GM18526 (cell line): ENCODE measurements around the gene ANKRA2.

Experiments
- POLR2A ChIP-seq: IDR thresholded peaks from 3 replicates; pipeline ENCODE4 v1.6.1; 2011; ENCODE audit not compliant: insufficient read length; ENCODE audit errors: extremely low read depth

Gene ANKRA2

DNA sequence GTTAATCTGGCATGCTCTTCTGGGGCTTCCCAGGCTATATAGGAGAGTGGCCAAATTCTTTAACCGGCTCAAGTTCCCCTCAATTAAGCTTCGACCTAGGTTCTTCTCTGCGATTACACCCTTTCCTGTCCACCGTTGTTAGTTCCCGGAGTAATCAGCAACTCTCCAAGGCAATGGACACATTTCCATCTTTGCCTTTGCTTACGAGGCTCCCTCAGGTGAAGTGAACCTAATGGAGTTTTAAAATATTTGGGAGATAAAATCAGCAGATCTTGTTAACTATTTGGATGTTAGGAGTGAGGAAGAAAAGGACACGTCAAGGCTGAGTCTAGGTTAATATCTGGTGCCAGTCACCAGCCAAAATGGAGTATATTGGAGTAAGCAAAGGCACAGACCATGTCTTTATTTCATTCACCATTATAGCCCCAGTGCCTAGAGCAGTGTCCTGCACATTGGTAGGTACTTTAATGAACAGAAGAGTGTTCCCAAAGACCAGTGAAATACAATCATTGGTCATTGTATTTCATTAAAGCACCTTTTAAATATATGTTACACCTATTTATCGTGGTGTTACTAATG is 619 bp upstream of the ANKRA2 start:
- no peak for TF ChIP-seq POLR2A

DNA sequence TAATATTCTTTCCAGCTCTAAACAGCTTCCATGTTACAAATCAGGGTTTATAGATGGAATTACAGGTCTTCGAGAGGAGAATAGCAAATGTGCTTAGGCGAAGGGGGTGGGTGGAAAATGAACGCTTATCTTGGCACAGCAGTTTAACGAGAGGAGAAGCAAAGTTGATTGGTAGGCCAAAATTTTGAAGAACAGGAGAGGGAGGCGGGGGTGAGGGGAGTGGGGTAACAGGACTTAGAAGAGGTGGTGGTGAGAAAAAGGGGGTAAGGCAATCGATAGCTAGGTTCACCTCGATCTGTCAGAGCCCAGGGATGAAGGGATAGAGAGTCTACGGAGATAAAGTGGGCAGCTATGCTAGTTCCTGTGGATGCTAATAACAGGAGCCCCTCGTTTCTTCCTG is 764 bp downstream of the ANKRA2 start:
- no peak for TF ChIP-seq POLR2A

DNA sequence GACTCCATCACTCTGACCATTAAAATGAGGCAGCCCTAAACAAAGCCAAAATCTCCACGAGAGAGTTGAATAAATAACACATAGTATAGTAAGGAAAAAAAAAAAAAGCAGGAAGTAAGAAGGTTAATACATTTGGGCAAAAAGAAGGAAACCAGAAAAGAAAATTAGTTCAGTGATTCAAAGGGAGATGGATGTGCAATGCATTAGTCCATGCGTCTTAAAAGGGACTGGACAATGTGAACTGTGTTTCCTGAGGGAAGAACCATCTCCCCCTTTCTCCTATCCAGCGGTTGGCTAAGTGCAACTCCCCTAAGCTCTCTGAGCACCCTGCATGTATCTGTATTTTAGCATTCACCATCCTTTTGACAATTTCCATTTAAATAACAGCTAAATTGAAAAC is 1.4 kb downstream of the ANKRA2 start:
- no peak for TF ChIP-seq POLR2A

DNA sequence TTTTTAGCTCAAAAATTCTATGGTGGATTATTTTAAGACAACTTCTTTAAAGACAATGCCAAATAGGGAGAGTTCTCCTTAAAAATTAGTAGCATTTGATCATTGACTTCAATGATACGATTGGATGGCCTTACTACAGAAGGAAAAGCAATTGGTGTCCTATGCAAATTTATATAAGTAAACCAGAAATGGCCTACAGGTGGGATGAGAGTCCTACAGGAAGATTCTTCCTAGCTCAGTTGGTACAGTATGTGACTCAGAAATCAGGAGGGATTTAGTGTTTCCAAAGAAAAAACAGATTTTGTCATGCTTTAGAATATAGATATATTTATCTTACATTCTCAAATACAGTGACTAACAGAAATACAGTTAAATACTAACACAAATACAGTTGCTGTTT is 6.5 kb downstream of the ANKRA2 start:
- no peak for TF ChIP-seq POLR2A

DNA sequence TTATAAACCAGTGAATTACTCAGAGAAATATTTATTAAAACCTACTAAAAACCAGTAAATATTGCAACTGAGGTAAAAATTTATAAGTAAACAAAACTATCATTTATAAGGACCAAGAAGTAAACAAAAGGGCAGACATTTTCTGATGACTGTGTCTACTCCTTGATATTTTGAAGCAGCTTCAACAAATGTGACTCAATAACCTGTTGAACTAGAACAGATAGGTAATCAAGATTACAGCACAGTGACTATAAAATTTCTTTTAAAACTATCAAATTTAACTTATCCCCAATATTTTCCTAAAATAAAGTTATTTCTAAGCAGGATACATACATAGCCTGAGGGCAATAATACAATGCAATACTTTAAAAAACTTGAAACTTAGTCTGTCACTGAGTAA is 12.8 kb downstream of the ANKRA2 start:
- no peak for TF ChIP-seq POLR2A

DNA sequence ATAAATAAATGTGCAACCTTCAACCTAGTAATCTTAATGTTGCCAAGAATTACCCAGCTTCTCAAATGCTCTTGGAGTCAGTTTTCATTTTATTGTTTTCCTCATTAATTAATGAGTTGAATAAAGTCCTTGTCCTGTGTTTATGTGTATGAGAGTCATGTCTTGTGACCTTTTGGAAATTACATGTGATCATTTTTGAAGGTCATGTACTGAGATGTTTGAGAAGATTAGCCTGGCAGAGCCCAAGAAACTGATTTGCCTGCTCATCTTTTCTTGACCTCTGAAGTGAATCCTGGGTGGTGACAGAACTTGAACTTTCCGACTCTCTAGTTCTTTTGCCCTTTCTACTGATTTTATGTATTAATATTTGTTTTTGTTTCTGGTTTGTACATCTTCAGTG is 15.4 kb downstream of the ANKRA2 start:
- TF ChIP-seq POLR2A, result no peak

DNA sequence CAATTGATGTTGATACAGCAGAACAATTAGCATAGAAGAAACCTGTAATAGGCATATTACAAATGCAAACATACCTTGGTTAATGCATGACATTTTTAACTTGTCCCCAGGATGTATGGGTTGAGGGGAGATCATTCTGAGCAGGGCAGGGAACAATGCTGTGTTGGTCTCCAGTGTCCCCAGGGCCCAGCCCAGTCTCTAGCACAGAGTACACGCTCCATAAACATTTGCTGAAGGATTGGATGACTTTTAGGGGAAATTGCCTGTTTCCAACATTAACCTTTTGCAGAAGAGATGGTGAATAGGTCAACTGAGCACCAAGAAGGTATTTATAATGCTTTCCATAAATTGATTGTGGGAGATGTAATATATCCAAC is 20.0 kb downstream of the ANKRA2 start:
- TF ChIP-seq POLR2A, result no peak

DNA sequence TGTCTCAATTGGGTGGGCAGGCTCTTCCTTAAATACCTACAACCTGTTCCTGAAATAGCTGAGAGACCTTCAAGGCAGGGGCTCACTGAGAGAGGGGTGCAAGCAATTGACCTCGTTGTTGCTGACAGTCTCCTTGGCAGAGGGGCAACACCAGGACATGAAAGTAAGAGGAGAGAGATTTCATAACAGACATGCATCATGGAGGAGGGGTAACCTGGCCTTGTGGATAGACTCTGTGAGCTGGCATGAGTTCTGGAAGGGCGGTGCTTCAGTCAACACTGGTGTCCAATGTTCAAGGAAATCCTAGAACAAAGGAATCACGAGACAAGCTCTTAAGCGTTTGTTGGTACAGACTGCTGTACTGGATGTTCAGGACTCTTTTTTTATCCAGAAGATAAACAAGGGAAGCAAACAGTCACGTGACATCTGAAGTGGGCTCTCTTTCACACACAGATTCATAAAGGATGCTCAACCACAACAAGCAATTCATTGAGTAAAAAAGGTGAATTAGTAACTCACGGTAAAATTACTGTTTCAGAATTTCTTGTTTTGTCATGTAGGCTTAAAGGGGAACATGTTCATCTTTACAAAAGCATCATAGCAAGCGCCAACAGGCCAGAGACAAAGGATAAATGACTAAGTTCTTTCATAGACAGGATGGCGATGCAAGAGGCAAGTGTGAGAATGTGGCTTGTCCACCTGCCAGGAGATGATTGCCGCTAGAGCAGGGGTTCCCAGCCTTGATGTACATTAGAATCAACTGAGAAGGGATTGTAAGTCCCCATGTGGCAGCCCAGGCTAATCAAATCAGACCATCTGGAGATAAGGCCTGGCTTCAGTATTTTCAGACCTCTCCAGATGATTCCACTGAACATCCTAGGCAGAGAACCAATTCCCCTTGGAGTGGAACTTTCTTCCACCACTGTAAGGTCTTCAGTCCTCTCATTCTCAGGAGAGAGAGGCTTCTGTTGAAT is 20.7 kb downstream of the ANKRA2 start:
- TF ChIP-seq POLR2A, result no peak

DNA sequence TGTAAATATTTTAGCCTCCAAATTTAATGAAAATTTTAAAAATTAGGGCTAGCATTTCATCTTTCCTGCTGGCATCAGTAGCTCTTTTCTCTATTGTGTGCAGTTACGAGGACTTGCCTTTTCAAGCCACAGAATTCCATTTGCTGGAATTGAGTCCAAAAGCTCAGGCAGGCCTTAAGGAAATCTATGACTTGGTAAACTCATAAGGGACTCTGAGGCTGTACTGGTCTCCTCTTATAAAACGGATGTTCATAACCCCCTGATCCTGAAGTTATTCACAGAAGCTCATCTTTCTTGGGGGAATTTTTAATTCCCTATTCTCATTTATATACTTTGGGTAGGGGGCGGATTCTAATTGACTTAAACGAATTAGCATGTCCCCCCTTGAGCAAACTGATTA is 23.4 kb downstream of the ANKRA2 start:
- TF ChIP-seq POLR2A, result no peak

DNA sequence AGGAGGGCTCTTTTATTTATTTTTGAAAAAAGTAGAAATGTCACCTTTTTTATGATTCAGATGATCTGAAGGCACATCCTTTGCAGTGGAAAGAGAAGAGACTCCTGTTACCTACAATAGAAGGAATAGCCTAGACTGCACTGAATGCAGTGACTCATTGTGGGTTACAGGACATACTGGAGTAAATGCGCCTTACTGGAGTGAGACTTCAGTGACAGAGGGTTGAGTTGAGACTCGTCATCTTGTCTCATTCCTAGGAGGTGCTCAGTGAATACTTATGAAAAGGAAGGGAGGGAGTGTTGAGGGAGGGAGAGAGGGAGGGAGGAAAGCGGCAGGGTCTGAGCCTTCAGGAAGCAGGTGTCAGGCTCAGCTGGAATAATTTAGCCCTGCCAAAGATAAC is 25.2 kb downstream of the ANKRA2 start:
- no peak for TF ChIP-seq POLR2A

DNA sequence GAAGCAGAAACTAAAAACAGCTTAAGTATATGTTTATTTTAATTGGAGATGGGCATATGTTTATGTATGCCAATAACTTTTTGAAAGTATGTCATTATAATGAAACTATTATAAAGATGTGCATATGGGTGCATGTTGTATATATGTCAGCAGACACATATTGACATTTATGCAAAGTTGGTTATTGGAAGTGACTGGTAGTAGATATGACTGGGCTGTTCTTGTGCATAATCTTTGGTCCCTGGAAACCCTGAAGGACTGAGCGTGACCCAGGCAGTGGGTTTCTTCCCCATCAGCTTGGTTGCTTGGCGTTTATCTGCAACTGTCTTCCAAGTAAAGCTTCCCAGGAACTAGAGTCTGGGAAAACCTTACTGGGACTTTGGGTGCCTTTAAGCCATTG is 25.7 kb downstream of the ANKRA2 start:
- TF ChIP-seq POLR2A, result no peak

DNA sequence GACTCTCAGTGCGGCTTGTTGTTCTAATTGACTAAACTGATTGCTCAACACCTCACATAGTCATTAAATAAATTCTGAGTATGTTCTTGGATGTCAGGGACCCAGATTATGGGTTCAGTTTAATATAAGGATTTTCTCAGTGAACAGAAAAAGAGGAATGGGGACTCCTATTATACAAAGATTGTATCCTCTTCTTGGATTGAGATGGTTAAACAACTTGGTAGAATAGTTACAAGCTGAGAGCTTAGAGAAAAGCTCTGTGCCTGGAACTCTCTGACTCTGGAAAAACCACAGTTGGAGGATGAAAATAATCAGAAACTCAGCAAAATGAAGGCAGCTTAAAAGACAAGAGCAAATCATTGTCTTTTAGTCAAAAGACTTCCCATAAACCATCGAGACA is 30.5 kb downstream of the ANKRA2 start:
- TF ChIP-seq POLR2A, result no peak

DNA sequence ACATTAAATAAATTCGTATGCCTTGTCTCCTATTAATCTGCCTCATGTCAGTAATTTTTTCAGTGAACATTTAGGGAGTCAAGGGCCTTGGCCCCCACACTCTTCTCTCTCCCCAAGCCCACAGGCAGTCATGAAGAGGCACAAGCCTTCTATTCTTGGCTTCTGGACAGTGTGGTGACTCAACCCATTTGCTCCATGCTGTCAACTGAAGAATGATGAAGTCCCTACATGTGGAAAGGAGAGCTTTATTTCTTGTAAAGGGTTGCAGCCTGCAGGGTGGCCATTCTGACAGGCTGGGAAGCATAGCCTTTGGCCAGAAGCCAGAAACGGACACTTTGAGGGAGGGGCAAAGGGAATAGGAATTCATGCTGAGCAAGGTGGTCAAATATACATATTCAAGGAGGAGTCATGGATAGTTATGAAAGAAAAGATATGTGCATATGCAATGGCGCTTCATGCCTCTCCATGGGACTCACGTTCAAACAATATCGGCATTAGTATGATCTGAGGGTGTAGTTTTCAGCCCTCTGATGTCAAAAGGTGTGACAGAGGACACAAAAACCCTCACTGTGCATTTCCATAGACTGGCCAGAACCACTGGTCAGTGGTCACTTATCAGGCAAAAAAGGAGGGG is 31.3 kb downstream of the ANKRA2 start:
- no peak for TF ChIP-seq POLR2A

DNA sequence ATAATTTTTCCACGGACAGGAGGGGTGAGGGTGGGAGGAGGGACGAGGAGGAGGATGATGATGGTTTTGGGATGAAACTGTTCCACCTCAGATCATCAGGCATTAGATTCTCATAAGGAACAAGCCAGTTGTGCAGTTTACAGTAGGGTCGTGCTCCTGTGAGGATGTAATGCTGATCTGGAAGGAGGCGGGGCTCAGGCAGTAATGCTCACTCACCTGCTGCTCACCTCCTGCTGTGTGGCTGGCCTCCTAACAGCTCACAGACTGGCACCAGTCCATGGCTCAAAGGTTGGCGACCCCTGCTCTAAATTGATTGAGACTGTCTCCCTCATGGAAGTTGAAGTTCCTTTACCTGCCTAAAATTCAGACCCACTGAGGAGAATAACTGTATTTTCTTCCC is 33.2 kb downstream of the ANKRA2 start:
- TF ChIP-seq POLR2A, result no peak

DNA sequence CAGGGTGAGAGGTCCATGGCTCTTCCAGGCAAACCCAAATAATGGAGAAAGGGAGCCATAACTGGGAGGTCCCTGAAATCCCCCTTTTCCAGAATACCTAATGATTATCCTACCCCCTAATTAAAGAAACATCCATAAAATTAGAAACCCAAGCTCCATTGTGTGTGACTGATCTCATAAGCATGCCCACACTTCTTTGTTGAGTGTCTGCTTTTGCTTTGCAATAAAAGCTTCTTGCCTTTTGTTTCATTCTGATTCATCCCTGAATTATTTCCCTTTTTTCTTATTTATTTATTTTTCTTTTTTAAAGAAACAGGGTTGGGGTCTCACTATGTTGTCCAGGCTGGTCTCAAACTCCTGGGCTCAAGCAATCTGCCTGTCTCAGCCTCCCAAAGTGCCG is 34.1 kb downstream of the ANKRA2 start:
- no peak for TF ChIP-seq POLR2A

DNA sequence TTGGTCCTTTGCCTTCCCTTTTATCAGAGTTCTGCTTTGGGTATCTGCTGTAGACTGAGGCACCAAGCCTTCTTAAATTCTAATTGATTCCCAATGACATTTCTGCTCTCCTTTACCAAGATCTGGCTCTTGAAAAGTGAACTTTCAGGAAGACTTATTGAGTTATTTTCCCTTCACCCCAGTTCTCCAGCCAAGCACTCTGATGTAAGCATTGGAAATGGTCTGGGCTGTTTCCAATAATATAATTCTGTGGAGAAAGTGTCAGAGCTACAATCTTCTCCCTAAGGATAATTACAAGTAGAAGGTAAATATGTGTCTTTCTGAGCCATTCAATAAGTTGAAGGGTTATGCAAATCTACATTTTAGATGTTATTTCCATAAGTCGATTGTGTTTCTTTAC is 36.4 kb downstream of the ANKRA2 start:
- no peak for TF ChIP-seq POLR2A

DNA sequence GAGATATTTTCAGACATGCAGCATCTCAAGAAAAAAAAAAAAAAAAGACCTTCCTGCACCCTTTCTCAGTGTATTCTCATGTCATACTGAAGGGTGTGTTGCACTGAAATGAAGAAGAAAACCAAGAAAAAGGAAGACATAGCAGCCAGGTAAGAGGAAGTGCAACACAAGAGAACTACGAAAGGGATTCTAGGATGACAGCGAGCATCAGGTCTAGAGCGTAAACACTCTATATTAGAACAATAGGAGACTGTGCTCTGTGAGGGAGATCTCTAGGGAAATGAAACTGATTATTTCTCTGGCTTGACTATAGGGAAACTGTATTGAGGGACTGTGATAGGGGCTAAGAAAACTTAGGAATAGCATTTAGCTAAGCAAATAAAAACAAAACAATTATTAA is 37.2 kb downstream of the ANKRA2 start:
- no peak for TF ChIP-seq POLR2A

DNA sequence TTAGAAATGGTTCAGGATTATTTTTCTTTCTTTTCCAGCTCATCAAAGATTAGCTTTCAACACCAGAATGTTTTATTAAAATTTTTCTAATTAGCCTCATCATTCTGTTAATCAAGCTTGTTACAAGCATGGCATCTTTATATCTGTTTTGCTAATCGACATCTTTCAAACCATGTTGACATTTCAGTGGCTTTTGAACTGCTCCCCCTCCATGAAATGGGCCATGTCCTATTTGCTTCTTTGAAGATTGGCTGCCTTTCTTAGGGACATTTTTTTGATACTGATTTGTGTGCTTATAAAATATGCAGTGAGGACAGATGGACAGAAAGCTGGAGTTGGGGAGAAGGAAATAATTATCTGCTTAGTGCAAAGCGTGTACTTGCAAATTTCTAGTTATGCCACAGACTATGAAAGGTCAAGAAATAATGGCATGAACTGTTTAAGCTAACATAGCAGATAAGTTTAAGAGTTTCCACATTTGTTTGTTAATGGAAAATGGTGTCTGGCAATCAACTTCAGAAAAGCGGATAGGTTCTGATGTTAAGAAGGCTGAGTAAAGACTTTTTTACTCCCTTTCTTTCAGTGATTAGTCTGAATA is 39.7 kb downstream of the ANKRA2 start:
- TF ChIP-seq POLR2A, result no peak
